HCT116 (cell line): ENCODE results near the gene PRPF19.

Experiments
- CTCF ChIP-seq, 3 experiments: fragments of 200-600 bp in 1 of 3; sonication (generic) in 1 of 3; IDR thresholded peaks in 2 of 3; conservative IDR thresholded peaks in 1 of 3; 2 replicates each; pipeline ENCODE4 v1.5.1; 2012 to 2017; ENCODE audit warnings: low read depth in 2 of 3, low read length in 2 of 3, antibody characterized with exemption in 1 of 3, borderline replicate concordance in 1 of 3, control low read depth in 1 of 3, mild to moderate bottlenecking in 1 of 3, mixed read lengths in 1 of 3, mixed run types in 1 of 3, moderate library complexity in 1 of 3; ENCODE audit not compliant: insufficient read depth in 1 of 3
- ELF1 ChIP-seq: IDR thresholded peaks from 2 replicates; pipeline ENCODE4 v1.6.1; 2012; ENCODE audit warnings: low read depth, borderline replicate concordance
- EZH2phosphoT487 ChIP-seq: fragments of 200-600 bp; IDR thresholded peaks from 2 replicates; pipeline ENCODE4 v1.6.1; 2018; ENCODE audit warnings: antibody characterized with exemption, borderline replicate concordance
- MAX ChIP-seq: IDR thresholded peaks from 2 replicates; pipeline ENCODE4 v1.6.1; 2012

GRCh38 chr11:60919956-60920355 is 13.6 kb upstream of the PRPF19 start:
- TF ChIP-seq EZH2phosphoT487: no peak
- no peak for TF ChIP-seq CTCF (IDR thresholded peaks at IDR 0.05 in 2 of 3, conservative IDR thresholded peaks at IDR 0.05 in 1 of 3; ENCODE audit: borderline replicate concordance in 1 of 3, insufficient read depth in 1 of 3, low read depth in 2 of 3, low read length in 2 of 3)
- TF ChIP-seq MAX: no peak
- no peak for TF ChIP-seq ELF1
